IMR-90 (cell line): ENCODE results near the gene TENM4.

Experiments used
- CHD1 ChIP-seq: IDR thresholded peaks from 2 replicates; pipeline ENCODE4 v1.6.1; 2012; ENCODE audit warnings: low read depth, low read length, improper control_type of control experiment
- MAFK ChIP-seq: IDR thresholded peaks from 2 replicates; pipeline ENCODE4 v1.6.1; 2012; ENCODE audit warnings: low read depth, low read length, improper control_type of control experiment
- MXI1 ChIP-seq: IDR thresholded peaks from 2 replicates; pipeline ENCODE4 v1.6.1; 2012; ENCODE audit warnings: low read depth, mild to moderate bottlenecking, low read length, moderate library complexity, borderline replicate concordance
- NFE2L2 ChIP-seq: fragments of 150-350 bp; IDR thresholded peaks from 2 replicates; pipeline ENCODE4 v1.6.1; 2016; ENCODE audit warnings: low read depth, mild to moderate bottlenecking, low read length
- POLR2A ChIP-seq: IDR thresholded peaks from 2 replicates; pipeline ENCODE4 v1.6.1; 2012; ENCODE audit warnings: mild to moderate bottlenecking, low read depth, low read length
- RFX5 ChIP-seq: IDR thresholded peaks from 2 replicates; pipeline ENCODE4 v1.8.0; 2012; ENCODE audit warnings: low read depth, mild to moderate bottlenecking, low read length, moderate library complexity
- TF ChIP-seq, protein P1 (sequence below): conservative IDR thresholded peaks from 2 replicates; pipeline ENCODE4 v1.5.1; 2012; ENCODE audit warnings: mild to moderate bottlenecking, low read depth, low read length, improper control_type of control experiment

DNA sequence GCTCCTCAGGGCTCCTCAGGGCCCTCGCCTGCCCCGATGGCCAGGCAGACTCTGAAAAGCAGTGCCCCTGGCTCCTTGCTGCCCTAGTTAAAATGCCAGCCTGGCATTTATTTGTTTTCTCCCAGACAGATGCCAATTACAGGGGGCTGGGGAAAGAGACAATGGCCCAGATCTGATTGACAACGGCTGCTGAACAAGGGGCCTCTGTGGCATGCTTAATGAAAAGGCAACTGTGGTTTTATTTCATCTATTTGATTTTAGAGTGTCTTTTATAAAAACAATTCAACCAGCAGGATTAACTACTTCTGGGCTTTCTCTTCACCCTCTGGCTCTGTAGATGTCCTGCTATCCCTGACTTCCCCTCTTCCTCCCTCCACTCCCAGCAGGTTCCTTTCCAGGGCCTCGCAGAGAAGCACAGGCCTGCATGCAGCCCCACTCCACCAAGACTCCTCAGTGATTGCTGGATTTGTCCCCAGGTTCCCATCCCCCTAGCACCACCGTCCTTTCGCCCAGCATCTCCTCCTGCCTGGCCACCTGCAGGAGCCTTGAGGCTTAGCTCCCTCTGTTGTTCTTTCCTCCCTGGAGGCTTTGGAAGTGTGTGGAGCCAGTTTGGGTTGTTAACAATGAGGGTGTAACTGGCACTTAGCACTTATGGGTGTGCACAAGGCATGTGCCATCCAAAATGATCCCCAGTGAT lies 171.1 kb downstream of the TENM4 start:
- TF ChIP-seq MXI1 (no peak), POLR2A (no peak), NFE2L2 (no peak), RFX5 (no peak), MAFK (no peak), CHD1 (no peak)
- TF ChIP-seq, protein P1, sequence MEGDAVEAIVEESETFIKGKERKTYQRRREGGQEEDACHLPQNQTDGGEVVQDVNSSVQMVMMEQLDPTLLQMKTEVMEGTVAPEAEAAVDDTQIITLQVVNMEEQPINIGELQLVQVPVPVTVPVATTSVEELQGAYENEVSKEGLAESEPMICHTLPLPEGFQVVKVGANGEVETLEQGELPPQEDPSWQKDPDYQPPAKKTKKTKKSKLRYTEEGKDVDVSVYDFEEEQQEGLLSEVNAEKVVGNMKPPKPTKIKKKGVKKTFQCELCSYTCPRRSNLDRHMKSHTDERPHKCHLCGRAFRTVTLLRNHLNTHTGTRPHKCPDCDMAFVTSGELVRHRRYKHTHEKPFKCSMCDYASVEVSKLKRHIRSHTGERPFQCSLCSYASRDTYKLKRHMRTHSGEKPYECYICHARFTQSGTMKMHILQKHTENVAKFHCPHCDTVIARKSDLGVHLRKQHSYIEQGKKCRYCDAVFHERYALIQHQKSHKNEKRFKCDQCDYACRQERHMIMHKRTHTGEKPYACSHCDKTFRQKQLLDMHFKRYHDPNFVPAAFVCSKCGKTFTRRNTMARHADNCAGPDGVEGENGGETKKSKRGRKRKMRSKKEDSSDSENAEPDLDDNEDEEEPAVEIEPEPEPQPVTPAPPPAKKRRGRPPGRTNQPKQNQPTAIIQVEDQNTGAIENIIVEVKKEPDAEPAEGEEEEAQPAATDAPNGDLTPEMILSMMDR, result no peak
